ENCODE results near the gene ADCY1. TPM values are rescaled to one million over a fixed set of nuclear protein-coding genes. Genes with fewer than 3 reads are reported as not detected.

ADCY1 gene
- polyA plus RNA-seq, 1 experiment, result 0.15 TPM

DNA sequence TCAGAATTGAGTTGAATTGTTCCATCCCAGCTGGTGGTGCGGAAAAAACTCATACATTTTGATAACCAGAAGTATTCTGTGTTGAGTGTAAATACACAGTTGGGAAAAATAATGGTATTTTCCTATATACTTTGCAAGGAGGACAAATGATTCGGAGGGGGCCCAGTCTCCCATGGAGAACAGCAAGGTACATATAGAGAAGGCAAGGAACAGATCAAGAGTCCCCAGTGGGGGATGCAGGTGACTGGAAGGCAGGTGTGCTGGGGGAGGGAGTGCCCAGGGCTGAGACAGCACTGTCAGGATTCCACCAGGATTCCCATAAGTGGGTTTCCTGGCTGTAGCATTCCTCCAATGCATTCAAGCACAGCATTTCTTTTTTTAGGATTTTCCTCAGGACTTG, 10.8 kb upstream of the ADCY1 start:
- Histone ChIP-seq H3K9me3 (ENCODE audit: control insufficient read depth, insufficient read depth, low read length) (peaks cover 4% of the 10 kb centered on the region), H3K27ac (ENCODE audit: low read depth, low read length) (no peak overlapping the region), H3K27me3 (ENCODE audit: control insufficient read depth, insufficient read depth, low read length) (peaks cover 30% of the 10 kb centered on the region), H3K4me3 (ENCODE audit: low read depth, low read length) (no peak overlapping the region)
- ChIA-PET CTCF (no interaction called here), POLR2A (no interaction called here)
- TF ChIP-seq, protein P1, sequence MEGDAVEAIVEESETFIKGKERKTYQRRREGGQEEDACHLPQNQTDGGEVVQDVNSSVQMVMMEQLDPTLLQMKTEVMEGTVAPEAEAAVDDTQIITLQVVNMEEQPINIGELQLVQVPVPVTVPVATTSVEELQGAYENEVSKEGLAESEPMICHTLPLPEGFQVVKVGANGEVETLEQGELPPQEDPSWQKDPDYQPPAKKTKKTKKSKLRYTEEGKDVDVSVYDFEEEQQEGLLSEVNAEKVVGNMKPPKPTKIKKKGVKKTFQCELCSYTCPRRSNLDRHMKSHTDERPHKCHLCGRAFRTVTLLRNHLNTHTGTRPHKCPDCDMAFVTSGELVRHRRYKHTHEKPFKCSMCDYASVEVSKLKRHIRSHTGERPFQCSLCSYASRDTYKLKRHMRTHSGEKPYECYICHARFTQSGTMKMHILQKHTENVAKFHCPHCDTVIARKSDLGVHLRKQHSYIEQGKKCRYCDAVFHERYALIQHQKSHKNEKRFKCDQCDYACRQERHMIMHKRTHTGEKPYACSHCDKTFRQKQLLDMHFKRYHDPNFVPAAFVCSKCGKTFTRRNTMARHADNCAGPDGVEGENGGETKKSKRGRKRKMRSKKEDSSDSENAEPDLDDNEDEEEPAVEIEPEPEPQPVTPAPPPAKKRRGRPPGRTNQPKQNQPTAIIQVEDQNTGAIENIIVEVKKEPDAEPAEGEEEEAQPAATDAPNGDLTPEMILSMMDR (IDR thresholded peaks at IDR 0.05; ENCODE audit: low read depth, low read length), result no peak
- DNase-seq (ENCODE audit: low read depth, low spot score), result no peak

- Histone ChIP-seq H3K27me3 (ENCODE audit: control insufficient read depth, insufficient read depth, low read length) (peaks cover 30% of the 10 kb centered on the region), H3K4me3 (ENCODE audit: low read depth, low read length) (no peak overlapping the region), H3K9me3 (ENCODE audit: control insufficient read depth, insufficient read depth, low read length) (peaks cover 4% of the 10 kb centered on the region), H3K27ac (ENCODE audit: low read depth, low read length) (no peak overlapping the region)
- DNase-seq (ENCODE audit: low read depth, low spot score), result no peak
- ChIA-PET POLR2A (no interaction called here), CTCF (no interaction called here)
- TF ChIP-seq, protein P1 (IDR thresholded peaks at IDR 0.05; ENCODE audit: low read depth, low read length), result no peak
These were observed 10.2 kb upstream of the ADCY1 start for GRCh38 chr7:45563941-45564461.

- POLR2A ChIA-PET, result no interaction called here
- H3K27me3 ChIP-seq (ENCODE audit: control insufficient read depth, insufficient read depth, low read length), result peaks cover 33% of the 10 kb centered on the region
These were observed 9.7 kb upstream of the ADCY1 start for GRCh38 chr7:45564485-45564884.

GRCh38 chr7:45564886-45565455, 9.2 kb upstream of the ADCY1 start:
- CTCF ChIA-PET, result no interaction called here
- Histone ChIP-seq H3K27me3 (ENCODE audit: control insufficient read depth, insufficient read depth, low read length) (peaks cover 35% of the 10 kb centered on the region), H3K9me3 (ENCODE audit: control insufficient read depth, insufficient read depth, low read length) (peaks cover 1% of the 10 kb centered on the region), H3K4me3 (ENCODE audit: low read depth, low read length) (no peak overlapping the region), H3K27ac (ENCODE audit: low read depth, low read length) (no peak overlapping the region)
- TF ChIP-seq, protein P1 (IDR thresholded peaks at IDR 0.05; ENCODE audit: low read depth, low read length), result no peak
- POLR2A ChIA-PET, result no interaction called here
- no peak for DNase-seq (ENCODE audit: low read depth, low spot score)

More at GRCh38 chr7:45564485-45564884, 9.7 kb upstream of the ADCY1 start:
- H3K4me3 ChIP-seq (ENCODE audit: low read depth, low read length), result no peak overlapping the region
- DNase-seq (ENCODE audit: low read depth, low spot score), result no peak
- H3K9me3 ChIP-seq (ENCODE audit: control insufficient read depth, insufficient read depth, low read length), result peaks cover 4% of the 10 kb centered on the region
- TF ChIP-seq, protein P1 (IDR thresholded peaks at IDR 0.05; ENCODE audit: low read depth, low read length), result no peak
- no peak overlapping the region for H3K27ac ChIP-seq (ENCODE audit: low read depth, low read length)
- CTCF ChIA-PET, result no interaction called here

GRCh38 chr7:45566386-45566785, 7.8 kb upstream of the ADCY1 start:
- Histone ChIP-seq H3K9me3 (ENCODE audit: control insufficient read depth, insufficient read depth, low read length) (no peaks in the 10 kb centered on the region), H3K27me3 (ENCODE audit: control insufficient read depth, insufficient read depth, low read length) (peaks cover 43% of the 10 kb centered on the region), H3K4me3 (ENCODE audit: low read depth, low read length) (no peak overlapping the region), H3K27ac (ENCODE audit: low read depth, low read length) (no peak overlapping the region)
- CTCF ChIA-PET, result no interaction called here
- POLR2A ChIA-PET, result no interaction called here
- TF ChIP-seq, protein P1 (IDR thresholded peaks at IDR 0.05; ENCODE audit: low read depth, low read length), result no peak
- no peak for DNase-seq (ENCODE audit: low read depth, low spot score)

Measured in AG04450 (cell line).